ENCODE measurements around the gene SSB. TPM values are rescaled to one million over a fixed set of nuclear protein-coding genes. Genes with fewer than 3 reads are reported as not detected.

The SSB gene
- total RNA-seq, 1 experiment from 2014 or later: 119 TPM

- in situ Hi-C loops (cut with HindIII; ENCODE audit: low pct_unique_long_range_greater_than_20kb, low sequenced_read_pairs): no loop called here
Measured at GRCh38 chr2:169808221-169808620, 9.6 kb downstream of the SSB start.

GRCh38 chr2:169815849-169816248 is 17.2 kb downstream of the SSB start:
- in situ Hi-C loops (cut with HindIII; ENCODE audit: low pct_unique_long_range_greater_than_20kb, low sequenced_read_pairs): no loop called here
- BruUV-seq (replicated peaks): no TSS peak

More at GRCh38 chr2:169808221-169808620, 9.6 kb downstream of the SSB start:
- BruUV-seq (replicated peaks): no TSS peak
- TF ChIP-seq TCF7L2 (IDR thresholded peaks at IDR 0.05; ENCODE audit: low read depth, low read length) (no peak), SIN3A (IDR thresholded peaks at IDR 0.05; ENCODE audit: borderline replicate concordance, insufficient read depth, low read depth, low read length) (no peak), REST (IDR thresholded peaks at IDR 0.05; ENCODE audit: insufficient read depth in 1 of 2, low read depth in 2 of 2, low read length in 1 of 2) (no peak), POLR2AphosphoS5 (IDR thresholded peaks at IDR 0.05; ENCODE audit: low read depth, low read length) (no peak), CTCF (IDR thresholded peaks at IDR 0.05) (no peak)
- Histone ChIP-seq H3K27me3 (ENCODE audit: control insufficient read depth, insufficient read depth, low read length) (no peaks in the 10 kb centered on the region), H3K4me1 (ENCODE audit: control insufficient read depth, insufficient read depth, low read length) (no peaks in the 10 kb centered on the region), H3K9me3 (ENCODE audit: control insufficient read depth, insufficient read depth, low read depth, low read length) (no peaks in the 10 kb centered on the region), H3K4me3 (ENCODE audit: low read depth in 2 of 2, low read length in 2 of 2) (no peak overlapping the region), H3K27ac (ENCODE audit: low read length) (no peak overlapping the region), H3K36me3 (ENCODE audit: control insufficient read depth, insufficient read depth, low read length) (peaks cover 55% of the 10 kb centered on the region)
- intact Hi-C loops (cut with micrococcal nuclease; ENCODE audit: unreplicated experiment): no loop called here
- ChIA-PET POLR2A (no interaction called here), CTCF (no interaction called here)
- no peak for DNase-seq (ENCODE audit: low read depth, low spot score)
- ATAC-seq: no peak

More at GRCh38 chr2:169815849-169816248, 17.2 kb downstream of the SSB start:
- Histone ChIP-seq H3K4me1 (ENCODE audit: control insufficient read depth, insufficient read depth, low read length) (no peaks in the 10 kb centered on the region), H3K9me3 (ENCODE audit: control insufficient read depth, insufficient read depth, low read depth, low read length) (no peaks in the 10 kb centered on the region), H3K36me3 (ENCODE audit: control insufficient read depth, insufficient read depth, low read length) (peaks cover 9% of the 10 kb centered on the region), H3K27me3 (ENCODE audit: control insufficient read depth, insufficient read depth, low read length) (no peaks in the 10 kb centered on the region), H3K27ac (ENCODE audit: low read length) (no peak overlapping the region), H3K4me3 (ENCODE audit: low read depth in 2 of 2, low read length in 2 of 2) (no peak overlapping the region)
- ChIA-PET CTCF (no interaction called here), POLR2A (no interaction called here)
- DNase-seq (ENCODE audit: low read depth, low spot score): no peak
- TF ChIP-seq REST (IDR thresholded peaks at IDR 0.05; ENCODE audit: insufficient read depth in 1 of 2, low read depth in 2 of 2, low read length in 1 of 2) (no peak), CTCF (IDR thresholded peaks at IDR 0.05) (no peak), SIN3A (IDR thresholded peaks at IDR 0.05; ENCODE audit: borderline replicate concordance, insufficient read depth, low read depth, low read length) (no peak), TCF7L2 (IDR thresholded peaks at IDR 0.05; ENCODE audit: low read depth, low read length) (no peak), POLR2AphosphoS5 (IDR thresholded peaks at IDR 0.05; ENCODE audit: low read depth, low read length) (no peak)
- intact Hi-C loops (cut with micrococcal nuclease; ENCODE audit: unreplicated experiment): no loop called here
- ATAC-seq: no peak
